ENCODE measurements around the gene ANXA11. TPM values are rescaled to one million over a fixed set of nuclear protein-coding genes. Genes with fewer than 3 reads are reported as not detected.
A peak's percentile ranks its signal among the peaks of the same experiment; 100 is the strongest.

Gene ANXA11
- polyA plus RNA-seq, 2 donors = 155 to 287 TPM

GRCh38 chr10:80184291-80184690, 21.0 kb downstream of the ANXA11 start:
- 63 to 74% methylated on average over 4 of the region's 4 CpGs for WGBS, 2 donors

GRCh38 chr10:80183436-80183835, 21.9 kb downstream of the ANXA11 start:
- 76 to 86% methylated on average over 4 of the region's 4 CpGs for WGBS, 2 donors
- Histone ChIP-seq H3K36me3 (ENCODE audit: control insufficient read depth in 2 of 2, insufficient read depth in 2 of 2, low read length in 1 of 2) (peaks cover 0 to 6% of the 10 kb centered on the region in 2 donors), H3K27ac (ENCODE audit: low read depth in 2 of 2, low read length in 1 of 2) (no peak overlapping the region), H3K9me3 (ENCODE audit: control insufficient read depth in 2 of 2, insufficient read depth in 1 of 2, low read depth in 1 of 2, low read length in 1 of 2) (no peaks in the 10 kb centered on the region), H3K4me1 (ENCODE audit: control insufficient read depth in 2 of 2, insufficient read depth in 2 of 2, low read length in 1 of 2) (peaks cover 12 to 27% of the 10 kb centered on the region in 2 donors), H3K27me3 (ENCODE audit: control insufficient read depth in 1 of 2, insufficient read depth in 2 of 2, low read length in 2 of 2) (no peaks in the 10 kb centered on the region), H3K4me3 (ENCODE audit: low read depth in 1 of 2, low read length in 2 of 2) (no peak overlapping the region)

More at GRCh38 chr10:80184291-80184690, 21.0 kb downstream of the ANXA11 start:
- H3K4me3 ChIP-seq (ENCODE audit: low read depth in 1 of 2, low read length in 2 of 2) = no peak overlapping the region
- H3K9me3 ChIP-seq (ENCODE audit: control insufficient read depth in 2 of 2, insufficient read depth in 1 of 2, low read depth in 1 of 2, low read length in 1 of 2) = no peaks in the 10 kb centered on the region
- H3K27ac ChIP-seq (ENCODE audit: low read depth in 2 of 2, low read length in 1 of 2) = no peak overlapping the region
- peaks cover 13 to 25% of the 10 kb centered on the region in 2 donors for H3K4me1 ChIP-seq (ENCODE audit: control insufficient read depth in 2 of 2, insufficient read depth in 2 of 2, low read length in 1 of 2)
- peaks cover 0 to 6% of the 10 kb centered on the region in 2 donors for H3K36me3 ChIP-seq (ENCODE audit: control insufficient read depth in 2 of 2, insufficient read depth in 2 of 2, low read length in 1 of 2)
- no peaks in the 10 kb centered on the region for H3K27me3 ChIP-seq (ENCODE audit: control insufficient read depth in 1 of 2, insufficient read depth in 2 of 2, low read length in 2 of 2)

GRCh38 chr10:80182986-80183385, 22.4 kb downstream of the ANXA11 start:
- H3K36me3 ChIP-seq (ENCODE audit: control insufficient read depth in 2 of 2, insufficient read depth in 2 of 2, low read length in 1 of 2) = peaks cover 0 to 6% of the 10 kb centered on the region in 2 donors
- 71 to 85% methylated on average over 6 of the region's 6 CpGs for WGBS, 2 donors
- H3K27ac ChIP-seq (ENCODE audit: low read depth in 2 of 2, low read length in 1 of 2) = no peak overlapping the region
- no peak overlapping the region for H3K4me3 ChIP-seq (ENCODE audit: low read depth in 1 of 2, low read length in 2 of 2)
- H3K27me3 ChIP-seq (ENCODE audit: control insufficient read depth in 1 of 2, insufficient read depth in 2 of 2, low read length in 2 of 2) = no peaks in the 10 kb centered on the region
- peaks cover 12 to 29% of the 10 kb centered on the region in 2 donors for H3K4me1 ChIP-seq (ENCODE audit: control insufficient read depth in 2 of 2, insufficient read depth in 2 of 2, low read length in 1 of 2)
- H3K9me3 ChIP-seq (ENCODE audit: control insufficient read depth in 2 of 2, insufficient read depth in 1 of 2, low read depth in 1 of 2, low read length in 1 of 2) = no peaks in the 10 kb centered on the region

- H3K4me3 ChIP-seq (ENCODE audit: low read depth in 1 of 2, low read length in 2 of 2) = no peak overlapping the region
- H3K27me3 ChIP-seq (ENCODE audit: control insufficient read depth in 1 of 2, insufficient read depth in 2 of 2, low read length in 2 of 2) = no peaks in the 10 kb centered on the region
- H3K27ac ChIP-seq (ENCODE audit: low read depth in 2 of 2, low read length in 1 of 2) = no peak overlapping the region
- 75 to 84% methylated on average over 12 of the region's 12 CpGs for WGBS, 2 donors
- H3K4me1 ChIP-seq (ENCODE audit: control insufficient read depth in 2 of 2, insufficient read depth in 2 of 2, low read length in 1 of 2) = peaks cover 8 to 22% of the 10 kb centered on the region in 2 donors
- peaks cover 0 to 16% of the 10 kb centered on the region in 2 donors for H3K36me3 ChIP-seq (ENCODE audit: control insufficient read depth in 2 of 2, insufficient read depth in 2 of 2, low read length in 1 of 2)
- no peaks in the 10 kb centered on the region for H3K9me3 ChIP-seq (ENCODE audit: control insufficient read depth in 2 of 2, insufficient read depth in 1 of 2, low read depth in 1 of 2, low read length in 1 of 2)
Observed at GRCh38 chr10:80177781-80178636, 27.3 kb downstream of the ANXA11 start.

- no peak overlapping the region for H3K27ac ChIP-seq (ENCODE audit: low read depth in 2 of 2, low read length in 1 of 2)
- no peaks in the 10 kb centered on the region for H3K9me3 ChIP-seq (ENCODE audit: control insufficient read depth in 2 of 2, insufficient read depth in 1 of 2, low read depth in 1 of 2, low read length in 1 of 2)
- H3K27me3 ChIP-seq (ENCODE audit: control insufficient read depth in 1 of 2, insufficient read depth in 2 of 2, low read length in 2 of 2) = no peaks in the 10 kb centered on the region
- no peak overlapping the region for H3K4me3 ChIP-seq (ENCODE audit: low read depth in 1 of 2, low read length in 2 of 2)
- H3K36me3 ChIP-seq (ENCODE audit: control insufficient read depth in 2 of 2, insufficient read depth in 2 of 2, low read length in 1 of 2) = peaks cover 0 to 25% of the 10 kb centered on the region in 2 donors
- 89 to 90% methylated on average over 6 of the region's 6 CpGs for WGBS, 2 donors
- H3K4me1 ChIP-seq (ENCODE audit: control insufficient read depth in 2 of 2, insufficient read depth in 2 of 2, low read length in 1 of 2) = peaks cover 12 to 31% of the 10 kb centered on the region in 2 donors
Observed at GRCh38 chr10:80176526-80176925, 28.8 kb downstream of the ANXA11 start.

- peaks cover 0 to 31% of the 10 kb centered on the region in 2 donors for H3K36me3 ChIP-seq (ENCODE audit: control insufficient read depth in 2 of 2, insufficient read depth in 2 of 2, low read length in 1 of 2)
- H3K4me1 ChIP-seq (ENCODE audit: control insufficient read depth in 2 of 2, insufficient read depth in 2 of 2, low read length in 1 of 2) = peaks cover 16 to 40% of the 10 kb centered on the region in 2 donors
- no peak overlapping the region for H3K27ac ChIP-seq (ENCODE audit: low read depth in 2 of 2, low read length in 1 of 2)
- no peaks in the 10 kb centered on the region for H3K9me3 ChIP-seq (ENCODE audit: control insufficient read depth in 2 of 2, insufficient read depth in 1 of 2, low read depth in 1 of 2, low read length in 1 of 2)
- WGBS, 2 donors = 89 to 95% methylated on average over 15 of the region's 15 CpGs
- no peaks in the 10 kb centered on the region for H3K27me3 ChIP-seq (ENCODE audit: control insufficient read depth in 1 of 2, insufficient read depth in 2 of 2, low read length in 2 of 2)
- no peak overlapping the region for H3K4me3 ChIP-seq (ENCODE audit: low read depth in 1 of 2, low read length in 2 of 2)
Observed at GRCh38 chr10:80174641-80175395, 30.5 kb downstream of the ANXA11 start.

GRCh38 chr10:80173466-80173865, 31.9 kb downstream of the ANXA11 start:
- H3K9me3 ChIP-seq (ENCODE audit: control insufficient read depth in 2 of 2, insufficient read depth in 1 of 2, low read depth in 1 of 2, low read length in 1 of 2) = no peaks in the 10 kb centered on the region
- peak overlapping the region in 1 of 2 donors; percentile 40 for H3K27ac ChIP-seq (ENCODE audit: low read depth in 2 of 2, low read length in 1 of 2)
- H3K4me1 ChIP-seq (ENCODE audit: control insufficient read depth in 2 of 2, insufficient read depth in 2 of 2, low read length in 1 of 2) = peaks cover 20 to 46% of the 10 kb centered on the region in 2 donors
- peaks cover 5 to 42% of the 10 kb centered on the region in 2 donors for H3K36me3 ChIP-seq (ENCODE audit: control insufficient read depth in 2 of 2, insufficient read depth in 2 of 2, low read length in 1 of 2)
- H3K27me3 ChIP-seq (ENCODE audit: control insufficient read depth in 1 of 2, insufficient read depth in 2 of 2, low read length in 2 of 2) = no peaks in the 10 kb centered on the region
- no peak overlapping the region for H3K4me3 ChIP-seq (ENCODE audit: low read depth in 1 of 2, low read length in 2 of 2)
- WGBS, 2 donors = 53 to 67% methylated on average over 6 of the region's 6 CpGs

- WGBS, 2 donors = 62% methylated on average over 4 to 5 of the region's 5 CpGs
- H3K27ac ChIP-seq (ENCODE audit: low read depth in 2 of 2, low read length in 1 of 2) = peak overlapping the region; percentile 33 to 40
Observed at GRCh38 chr10:80172896-80173295, 32.4 kb downstream of the ANXA11 start.

GRCh38 chr10:80171248-80171660, 34.1 kb downstream of the ANXA11 start:
- H3K36me3 ChIP-seq (ENCODE audit: control insufficient read depth in 2 of 2, insufficient read depth in 2 of 2, low read length in 1 of 2) = peaks cover 5 to 50% of the 10 kb centered on the region in 2 donors
- no peak overlapping the region for H3K4me3 ChIP-seq (ENCODE audit: low read depth in 1 of 2, low read length in 2 of 2)
- 71 to 72% methylated on average over 7 of the region's 7 CpGs for WGBS, 2 donors
- no peaks in the 10 kb centered on the region for H3K27me3 ChIP-seq (ENCODE audit: control insufficient read depth in 1 of 2, insufficient read depth in 2 of 2, low read length in 2 of 2)
- peaks cover 20 to 41% of the 10 kb centered on the region in 2 donors for H3K4me1 ChIP-seq (ENCODE audit: control insufficient read depth in 2 of 2, insufficient read depth in 2 of 2, low read length in 1 of 2)
- H3K9me3 ChIP-seq (ENCODE audit: control insufficient read depth in 2 of 2, insufficient read depth in 1 of 2, low read depth in 1 of 2, low read length in 1 of 2) = no peaks in the 10 kb centered on the region
- H3K27ac ChIP-seq (ENCODE audit: low read depth in 2 of 2, low read length in 1 of 2) = peak overlapping the region; percentile 40 to 69

More at GRCh38 chr10:80172896-80173295, 32.4 kb downstream of the ANXA11 start:
- H3K9me3 ChIP-seq (ENCODE audit: control insufficient read depth in 2 of 2, insufficient read depth in 1 of 2, low read depth in 1 of 2, low read length in 1 of 2) = no peaks in the 10 kb centered on the region
- H3K36me3 ChIP-seq (ENCODE audit: control insufficient read depth in 2 of 2, insufficient read depth in 2 of 2, low read length in 1 of 2) = peaks cover 5 to 42% of the 10 kb centered on the region in 2 donors
- H3K4me3 ChIP-seq (ENCODE audit: low read depth in 1 of 2, low read length in 2 of 2) = no peak overlapping the region
- no peaks in the 10 kb centered on the region for H3K27me3 ChIP-seq (ENCODE audit: control insufficient read depth in 1 of 2, insufficient read depth in 2 of 2, low read length in 2 of 2)
- peaks cover 20 to 41% of the 10 kb centered on the region in 2 donors for H3K4me1 ChIP-seq (ENCODE audit: control insufficient read depth in 2 of 2, insufficient read depth in 2 of 2, low read length in 1 of 2)
